Right lobe of liver (tissue), 4 donors: ENCODE results near the gene GKN2.

Experiments
- POLR2A ChIP-seq: fragments of 450-650 bp; IDR thresholded peaks from one replicate; pipeline ENCODE4 v1.6.1; 2017; ENCODE audit warnings: antibody characterized with exemption, mild to moderate bottlenecking
- TF ChIP-seq, protein P1 (sequence below), 4 donors: fragments of 200-600 bp in 3 of 4; fragments of 450-650 bp in 1 of 4; IDR thresholded peaks; one replicate each; pipeline versions ENCODE4 v1.5.1 to v1.8.0; 2016 to 2022; ENCODE audit warnings: antibody characterized with exemption in 4 of 4, mild to moderate bottlenecking in 2 of 4
- donor health status: DM: no; HTN: no; CAD: no.
- donor health status: DM: no; HTN: no; CAD: no.
- donor health status: DM: no; HTN: yes; CAD: no.

- TF ChIP-seq, protein P1, sequence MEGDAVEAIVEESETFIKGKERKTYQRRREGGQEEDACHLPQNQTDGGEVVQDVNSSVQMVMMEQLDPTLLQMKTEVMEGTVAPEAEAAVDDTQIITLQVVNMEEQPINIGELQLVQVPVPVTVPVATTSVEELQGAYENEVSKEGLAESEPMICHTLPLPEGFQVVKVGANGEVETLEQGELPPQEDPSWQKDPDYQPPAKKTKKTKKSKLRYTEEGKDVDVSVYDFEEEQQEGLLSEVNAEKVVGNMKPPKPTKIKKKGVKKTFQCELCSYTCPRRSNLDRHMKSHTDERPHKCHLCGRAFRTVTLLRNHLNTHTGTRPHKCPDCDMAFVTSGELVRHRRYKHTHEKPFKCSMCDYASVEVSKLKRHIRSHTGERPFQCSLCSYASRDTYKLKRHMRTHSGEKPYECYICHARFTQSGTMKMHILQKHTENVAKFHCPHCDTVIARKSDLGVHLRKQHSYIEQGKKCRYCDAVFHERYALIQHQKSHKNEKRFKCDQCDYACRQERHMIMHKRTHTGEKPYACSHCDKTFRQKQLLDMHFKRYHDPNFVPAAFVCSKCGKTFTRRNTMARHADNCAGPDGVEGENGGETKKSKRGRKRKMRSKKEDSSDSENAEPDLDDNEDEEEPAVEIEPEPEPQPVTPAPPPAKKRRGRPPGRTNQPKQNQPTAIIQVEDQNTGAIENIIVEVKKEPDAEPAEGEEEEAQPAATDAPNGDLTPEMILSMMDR (IDR thresholded peaks at IDR 0.05), result no peak
- no peak for TF ChIP-seq POLR2A
Observed at GRCh38 chr2:68937346-68938055, 15.2 kb downstream of the GKN2 start.
